Measurements from ENCODE around the gene RGS14. TPM values are rescaled to one million over a fixed set of nuclear protein-coding genes. Genes with fewer than 3 reads are reported as not detected.

Gene RGS14
- total RNA-seq, 4 donors from 2014 or later = 16.5 to 49.6 (median 24.4) TPM

DNA sequence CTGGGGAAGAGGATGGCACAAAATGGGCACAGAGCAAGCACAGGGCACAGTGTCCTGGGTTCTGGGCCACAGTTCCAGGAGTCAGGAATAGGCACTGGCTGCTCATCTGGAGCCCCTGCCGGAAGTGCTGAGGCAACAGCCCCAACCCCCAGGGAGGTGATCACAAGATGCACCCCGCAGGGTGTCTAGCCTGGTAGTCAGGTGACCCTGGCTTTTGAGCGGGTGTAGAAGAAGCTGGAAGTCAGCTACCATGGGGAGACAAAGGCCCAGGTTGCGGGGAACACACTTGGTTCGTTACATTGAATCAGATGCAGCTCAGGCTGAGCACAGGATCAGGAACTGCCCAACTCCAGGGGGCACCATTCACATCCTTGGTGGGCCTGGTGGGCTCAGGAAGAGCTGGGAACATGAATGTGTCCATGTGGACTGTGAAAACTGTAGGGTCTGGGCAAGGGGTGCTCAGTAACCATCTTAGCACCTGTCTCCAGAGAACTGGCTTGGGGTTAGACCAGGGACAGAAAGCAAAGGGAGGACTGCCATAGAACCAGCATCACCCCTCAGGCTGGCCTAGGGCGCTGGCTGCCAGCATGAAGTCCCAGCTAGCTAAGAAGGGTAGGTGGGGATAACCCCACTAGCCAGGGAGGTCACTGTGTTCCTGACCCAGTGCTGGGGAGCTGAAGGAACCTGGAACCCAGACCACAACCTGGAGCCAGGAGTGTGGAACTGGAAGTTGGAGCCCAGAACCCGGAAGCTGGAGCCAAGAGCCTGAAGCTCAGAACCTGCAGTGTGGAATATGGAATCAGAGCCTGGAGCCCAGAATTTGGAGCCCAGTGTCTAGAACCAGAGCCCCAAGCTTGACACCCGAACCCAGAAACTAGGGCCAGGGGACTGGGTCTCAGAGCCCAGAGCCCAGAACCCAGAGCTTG, 20.4 kb downstream of the RGS14 start:
- no peaks in the 10 kb centered on the region for H3K36me3 ChIP-seq
- no peaks in the 10 kb centered on the region for H3K4me1 ChIP-seq
- no peaks in the 10 kb centered on the region for H3K27me3 ChIP-seq
- in situ Hi-C loops (cut with MboI; ENCODE audit: low pct_ligation_motif_present in 1 of 4, low pct_unique_long_range_greater_than_20kb in 1 of 4, low sequenced_read_pairs in 3 of 4) = loop anchor here in 1 of 4 donors (25.0 kb wide), 1 partner anchor 134 kb away; the partner anchor contains the start of genes DDX41 and DOK3
- no peak overlapping the region for H3K4me3 ChIP-seq
- DNase-seq = no peak
- intact Hi-C loops (cut with DNase I; ENCODE audit: low total_unique reads) = no loop called here
- 85% methylated on average over 8 of the region's 8 CpGs; no CpG with 5 or more reads in 1 of the 2 donors for WGBS, 2 donors (ENCODE audit: low coverage in 1 of 2)
- H3K27ac ChIP-seq = no peak overlapping the region
- no peaks in the 10 kb centered on the region for H3K9me3 ChIP-seq
- TF ChIP-seq CTCF (IDR thresholded peaks at IDR 0.05) (no peak), POLR2AphosphoS5 (IDR thresholded peaks at IDR 0.05) (no peak), EP300 (IDR thresholded peaks at IDR 0.05; ENCODE audit: low read depth) (no peak), POLR2A (IDR thresholded peaks at IDR 0.05) (no peak)

- intact Hi-C loops (cut with DNase I; ENCODE audit: low total_unique reads) = no loop called here
- H3K4me1 ChIP-seq = no peaks in the 10 kb centered on the region
- no peak for DNase-seq
- no peak overlapping the region for H3K27ac ChIP-seq
- H3K27me3 ChIP-seq = peaks cover 5% of the 10 kb centered on the region
- no peak overlapping the region for H3K4me3 ChIP-seq
- H3K9me3 ChIP-seq = no peaks in the 10 kb centered on the region
- TF ChIP-seq CTCF (IDR thresholded peaks at IDR 0.05) (no peak), POLR2AphosphoS5 (IDR thresholded peaks at IDR 0.05) (no peak), POLR2A (IDR thresholded peaks at IDR 0.05) (no peak), EP300 (IDR thresholded peaks at IDR 0.05; ENCODE audit: low read depth) (no peak)
- WGBS, 2 donors (ENCODE audit: low coverage in 1 of 2) = 66 to 70% methylated on average over 4 to 15 of the region's 15 CpGs
- no peaks in the 10 kb centered on the region for H3K36me3 ChIP-seq
- in situ Hi-C loops (cut with MboI; ENCODE audit: low pct_ligation_motif_present in 1 of 4, low pct_unique_long_range_greater_than_20kb in 1 of 4, low sequenced_read_pairs in 3 of 4) = loop anchor here in 1 of 4 donors (25.0 kb wide), 1 partner anchor 133 kb away; the partner anchor contains the start of genes DDX41 and DOK3
Observed at GRCh38 chr5:177378884-177379883, 21.5 kb downstream of the RGS14 start.

GRCh38 chr5:177380805-177381126, 23.0 kb downstream of the RGS14 start:
- no peak for TF ChIP-seq POLR2A (IDR thresholded peaks at IDR 0.05)
- no peak for TF ChIP-seq CTCF (IDR thresholded peaks at IDR 0.05)
- no peak for TF ChIP-seq EP300 (IDR thresholded peaks at IDR 0.05; ENCODE audit: low read depth)
- no peak for TF ChIP-seq POLR2AphosphoS5 (IDR thresholded peaks at IDR 0.05)
- H3K27ac ChIP-seq = no peak overlapping the region
- H3K36me3 ChIP-seq = no peaks in the 10 kb centered on the region
- 71 to 89% methylated on average over 1 to 6 of the region's 6 CpGs for WGBS, 2 donors (ENCODE audit: low coverage in 1 of 2)
- H3K27me3 ChIP-seq = peaks cover 7% of the 10 kb centered on the region
- intact Hi-C loops (cut with DNase I; ENCODE audit: low total_unique reads) (no loop called here), in situ Hi-C loops (cut with MboI; ENCODE audit: low pct_ligation_motif_present in 1 of 4, low pct_unique_long_range_greater_than_20kb in 1 of 4, low sequenced_read_pairs in 3 of 4) (loop anchor here in 1 of 4 donors (25.0 kb wide), 1 partner anchor 132 kb away; the partner anchor contains the start of genes DDX41 and DOK3)
- no peak for DNase-seq
- H3K4me3 ChIP-seq = no peak overlapping the region
- no peaks in the 10 kb centered on the region for H3K4me1 ChIP-seq
- H3K9me3 ChIP-seq = no peaks in the 10 kb centered on the region
